Lower leg skin (tissue), 3 donors: Measurements from ENCODE around the gene CCDC71.

Experiments
- CTCF ChIP-seq, 3 donors: fragments of 450-650 bp; IDR thresholded peaks; one replicate each; pipeline ENCODE4 v1.5.1; 2016; ENCODE audit warnings: antibody characterized with exemption in 3 of 3, mild to moderate bottlenecking in 3 of 3, moderate library complexity in 2 of 3
- POLR2A ChIP-seq, 2 donors: fragments of 450-650 bp; IDR thresholded peaks; one replicate each; pipeline ENCODE4 v1.6.1; 2016 to 2017; ENCODE audit warnings: antibody characterized with exemption in 2 of 2, mild to moderate bottlenecking in 1 of 2, moderate library complexity in 1 of 2

- TF ChIP-seq CTCF (IDR thresholded peaks at IDR 0.05) (no peak), POLR2A (IDR thresholded peaks at IDR 0.05) (no peak)
These were observed 41.0 kb downstream of the CCDC71 start for GRCh38 chr3:49124991-49125670.
